K562 (cell line): ENCODE measurements around the gene RBX1. TPM values are rescaled to one million over a fixed set of nuclear protein-coding genes. Genes with fewer than 3 reads are reported as not detected.

ENCODE experiments used
- CCNT2 ChIP-seq: IDR thresholded peaks from 2 replicates; pipeline ENCODE4 v1.6.1; 2011; ENCODE audit warnings: borderline replicate concordance, low read depth, mild to moderate bottlenecking, moderate library complexity, mixed read lengths, low read length; ENCODE audit not compliant: insufficient read length; ENCODE audit errors: extremely low read depth
- DIDO1 ChIP-seq: fragments of 450-650 bp; IDR thresholded peaks from 2 replicates; pipeline ENCODE4 v1.6.1; 2016; ENCODE audit warnings: low read depth, missing biosample characterization, missing genetic modification characterization
- HMG20A ChIP-seq: fragments of 450-650 bp; formaldehyde crosslinking; conservative IDR thresholded peaks from 2 replicates; pipeline ENCODE4 v1.4.0; 2020; ENCODE audit warnings: mild to moderate bottlenecking, mixed read lengths
- MEF2A ChIP-seq: IDR thresholded peaks from 2 replicates; pipeline ENCODE4 v1.6.1; 2011; ENCODE audit warnings: low read depth, mild to moderate bottlenecking, low read length, moderate library complexity; ENCODE audit not compliant: control insufficient read depth
- NCOA2 ChIP-seq, 2 experiments: fragments of 450-650 bp; IDR thresholded peaks; 2 replicates each; pipeline ENCODE4 v1.6.1; 2018; ENCODE audit warnings: mild to moderate bottlenecking in 2 of 2, moderate library complexity in 1 of 2; ENCODE audit not compliant: partially characterized antibody in 2 of 2
- NFIC ChIP-seq: fragments of 450-650 bp; IDR thresholded peaks from 2 replicates; pipeline ENCODE4 v1.6.1; 2017; ENCODE audit warnings: mild to moderate bottlenecking, inconsistent platforms
- NFRKB ChIP-seq: fragments of 450-650 bp; IDR thresholded peaks from 2 replicates; pipeline ENCODE4 v1.6.1; 2016; ENCODE audit warnings: low read depth
- POLR2AphosphoS2 ChIP-seq: IDR thresholded peaks from 2 replicates; pipeline ENCODE4 v1.6.1; 2012; ENCODE audit warnings: low read length, improper control_type of control experiment
- POU5F1 ChIP-seq: fragments of 150-350 bp; IDR thresholded peaks from 2 replicates; pipeline ENCODE4 v1.6.1; 2014; ENCODE audit warnings: borderline replicate concordance, low read length, low read depth, mild to moderate bottlenecking; ENCODE audit not compliant: partially characterized antibody
- STAG1 ChIP-seq: sonication (generic); formaldehyde crosslinking; IDR thresholded peaks from 2 replicates; pipeline ENCODE4 v1.5.0; 2020; ENCODE audit warnings: missing genetic modification reagents, borderline replicate concordance
- U2AF2 ChIP-seq: fragments of 200-400 bp; formaldehyde crosslinking; optimal IDR thresholded peaks from 2 replicates; pipeline ENCODE3; 2017; ENCODE audit warnings: low read depth, mild to moderate bottlenecking, low read length
- ZNF263 ChIP-seq: sonication (generic); formaldehyde crosslinking; IDR thresholded peaks from 2 replicates; pipeline ENCODE4 v1.8.0; 2022; ENCODE audit warnings: mild to moderate bottlenecking, missing genetic modification reagents, borderline replicate concordance
- ZNF408 ChIP-seq: fragments of 250-450 bp; sonication (Bioruptor Pico); IDR thresholded peaks from 2 replicates; pipeline ENCODE4 v1.4.0; 2020; ENCODE audit warnings: low read depth, mild to moderate bottlenecking, moderate library complexity
- ZSCAN32 ChIP-seq: fragments of 450-650 bp; formaldehyde crosslinking; IDR thresholded peaks from 2 replicates; pipeline ENCODE4 v1.4.0; 2020; ENCODE audit warnings: mild to moderate bottlenecking, moderate library complexity
- polyA plus RNA-seq, 8 experiments: library from polyadenylated mRNA; depleted of rRNA in 4 of 8; stranded (reverse) in 5 of 8; unstranded in 3 of 8; fragments of >200 nt; fragmentation: Nextera tagmentation in 2 of 8; fragmentation: Illumina TruSeq in 1 of 8; extraction: Ambion mirVana in 2 of 8; extraction: Trizol in 1 of 8; gene quantifications; 2 replicates each; pipeline versions ENCODE4 v1.2.1 to v1.2.3, GENCODE V29; 2011 to 2014; ENCODE audit warnings: inconsistent platforms in 1 of 8, missing spikeins in 1 of 8
- total RNA-seq, 7 experiments: library from RNA; depleted of rRNA in 6 of 7; stranded (reverse); fragments of >200 nt in 6 of 7; fragmentation: Illumina TruSeq in 2 of 7; extraction: Trizol in 2 of 7; gene quantifications; 2 replicates each; pipeline versions ENCODE4 v1.2.1 to v1.2.3, GENCODE V29; 2011 to 2021; ENCODE audit warnings: low replicate concordance in 1 of 7
- TF ChIP-seq, protein P1 (sequence below): fragments of 250-450 bp; sonication (Bioruptor Pico); IDR thresholded peaks from 2 replicates; pipeline ENCODE4 v1.8.0; 2021; ENCODE audit warnings: borderline replicate concordance, mild to moderate bottlenecking, moderate library complexity; ENCODE audit not compliant: poor library complexity, severe bottlenecking
- TF ChIP-seq, protein P2 (sequence below): fragments of 450-650 bp; conservative IDR thresholded peaks from 2 replicates; pipeline ENCODE4 v1.6.1; 2016; ENCODE audit warnings: missing genetic modification characterization, low read depth, mild to moderate bottlenecking, control low read depth, missing compliant biosample characterization
- TF ChIP-seq, protein P3 (sequence below): fragments of 250-450 bp; sonication (Bioruptor Pico); IDR thresholded peaks from 2 replicates; pipeline ENCODE4 v1.8.0; 2022; ENCODE audit warnings: inconsistent platforms, mild to moderate bottlenecking, moderate library complexity, borderline replicate concordance
- TF ChIP-seq, protein P4 (sequence below): fragments of 200-800 bp; sonication (Bioruptor generic); IDR thresholded peaks from 2 replicates; pipeline ENCODE4 v1.6.1; 2017; ENCODE audit warnings: missing genetic modification characterization, missing compliant biosample characterization
- TF ChIP-seq, protein P5 (sequence below), 2 experiments: fragments of 450-650 bp; IDR thresholded peaks; 2 replicates each; pipeline ENCODE4 v1.6.1; 2016

Gene RBX1
- total and polyA plus RNA-seq, 9 of the 15 experiments (the other 6 are each of a cell fraction or from before 2014, with no cell fraction given), result 44.0 to 259 (median 67.9) TPM

DNA sequence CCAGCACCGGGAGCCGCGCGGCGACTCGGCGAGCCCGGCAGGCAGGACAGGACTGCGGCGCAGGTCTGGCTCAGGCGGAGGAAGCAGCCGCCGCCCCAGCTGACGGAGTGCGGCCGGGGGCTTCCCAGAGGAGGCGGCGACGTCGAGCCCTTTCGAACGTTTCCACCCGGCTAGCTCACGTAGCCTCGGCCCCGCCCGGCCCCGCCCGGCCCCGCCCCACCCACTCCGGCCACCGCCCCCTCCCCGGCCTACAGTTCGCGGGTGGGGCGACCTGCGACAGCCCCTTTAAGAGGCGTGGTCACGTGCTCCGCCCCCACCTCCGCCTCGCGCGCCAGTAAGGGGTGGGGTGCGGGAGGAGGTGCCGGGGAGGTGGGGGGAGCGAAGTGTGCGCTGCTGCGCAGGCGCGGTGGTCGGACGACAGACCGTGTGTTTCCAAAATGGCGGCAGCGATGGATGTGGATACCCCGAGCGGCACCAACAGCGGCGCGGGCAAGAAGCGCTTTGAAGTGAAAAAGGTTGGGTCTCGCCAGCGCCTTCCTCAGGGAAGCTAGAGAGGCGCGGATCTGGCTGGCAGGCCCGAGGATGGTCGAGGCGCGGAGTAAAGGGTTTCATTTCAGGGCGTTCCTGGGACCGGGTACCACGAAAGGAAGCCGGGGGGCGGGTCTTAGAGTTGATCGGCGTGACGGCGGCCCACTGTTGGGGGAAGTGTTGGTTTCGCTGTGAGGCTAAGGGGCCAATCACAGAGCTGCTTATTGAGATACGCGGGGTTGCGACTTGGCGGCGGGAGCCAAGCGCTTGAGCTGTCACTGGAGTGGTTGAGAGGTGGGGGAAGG lies at the start of gene RBX1 (continued):
- TF ChIP-seq NCOA2 (IDR thresholded peaks at IDR 0.05; ENCODE audit: partially characterized antibody in 2 of 2) (no peak), ZNF408 (CRISPR knock-in tag) (no peak), U2AF2 (no peak), POLR2AphosphoS2 (no peak), NFRKB (peak; percentile 79), CCNT2 (no peak), ZNF263 (CRISPR knock-in tag) (no peak), ZSCAN32 (CRISPR knock-in tag) (no peak), HMG20A (no peak), MEF2A (no peak), NFIC (no peak; the same call in 1 of the 2 replicates), STAG1 (CRISPR knock-in tag) (no peak), DIDO1 (tag) (peak; percentile 59; the same call in 1 of the 2 replicates), POU5F1 (no peak)
- TF ChIP-seq, protein P1, sequence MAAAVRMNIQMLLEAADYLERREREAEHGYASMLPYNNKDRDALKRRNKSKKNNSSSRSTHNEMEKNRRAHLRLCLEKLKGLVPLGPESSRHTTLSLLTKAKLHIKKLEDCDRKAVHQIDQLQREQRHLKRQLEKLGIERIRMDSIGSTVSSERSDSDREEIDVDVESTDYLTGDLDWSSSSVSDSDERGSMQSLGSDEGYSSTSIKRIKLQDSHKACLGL, result no peak
- TF ChIP-seq, protein P2, sequence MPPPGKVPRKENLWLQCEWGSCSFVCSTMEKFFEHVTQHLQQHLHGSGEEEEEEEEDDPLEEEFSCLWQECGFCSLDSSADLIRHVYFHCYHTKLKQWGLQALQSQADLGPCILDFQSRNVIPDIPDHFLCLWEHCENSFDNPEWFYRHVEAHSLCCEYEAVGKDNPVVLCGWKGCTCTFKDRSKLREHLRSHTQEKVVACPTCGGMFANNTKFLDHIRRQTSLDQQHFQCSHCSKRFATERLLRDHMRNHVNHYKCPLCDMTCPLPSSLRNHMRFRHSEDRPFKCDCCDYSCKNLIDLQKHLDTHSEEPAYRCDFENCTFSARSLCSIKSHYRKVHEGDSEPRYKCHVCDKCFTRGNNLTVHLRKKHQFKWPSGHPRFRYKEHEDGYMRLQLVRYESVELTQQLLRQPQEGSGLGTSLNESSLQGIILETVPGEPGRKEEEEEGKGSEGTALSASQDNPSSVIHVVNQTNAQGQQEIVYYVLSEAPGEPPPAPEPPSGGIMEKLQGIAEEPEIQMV (tag), result no peak
- TF ChIP-seq, protein P3, sequence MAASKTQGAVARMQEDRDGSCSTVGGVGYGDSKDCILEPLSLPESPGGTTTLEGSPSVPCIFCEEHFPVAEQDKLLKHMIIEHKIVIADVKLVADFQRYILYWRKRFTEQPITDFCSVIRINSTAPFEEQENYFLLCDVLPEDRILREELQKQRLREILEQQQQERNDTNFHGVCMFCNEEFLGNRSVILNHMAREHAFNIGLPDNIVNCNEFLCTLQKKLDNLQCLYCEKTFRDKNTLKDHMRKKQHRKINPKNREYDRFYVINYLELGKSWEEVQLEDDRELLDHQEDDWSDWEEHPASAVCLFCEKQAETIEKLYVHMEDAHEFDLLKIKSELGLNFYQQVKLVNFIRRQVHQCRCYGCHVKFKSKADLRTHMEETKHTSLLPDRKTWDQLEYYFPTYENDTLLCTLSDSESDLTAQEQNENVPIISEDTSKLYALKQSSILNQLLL (CRISPR knock-in tag), result no peak
- TF ChIP-seq, protein P4, sequence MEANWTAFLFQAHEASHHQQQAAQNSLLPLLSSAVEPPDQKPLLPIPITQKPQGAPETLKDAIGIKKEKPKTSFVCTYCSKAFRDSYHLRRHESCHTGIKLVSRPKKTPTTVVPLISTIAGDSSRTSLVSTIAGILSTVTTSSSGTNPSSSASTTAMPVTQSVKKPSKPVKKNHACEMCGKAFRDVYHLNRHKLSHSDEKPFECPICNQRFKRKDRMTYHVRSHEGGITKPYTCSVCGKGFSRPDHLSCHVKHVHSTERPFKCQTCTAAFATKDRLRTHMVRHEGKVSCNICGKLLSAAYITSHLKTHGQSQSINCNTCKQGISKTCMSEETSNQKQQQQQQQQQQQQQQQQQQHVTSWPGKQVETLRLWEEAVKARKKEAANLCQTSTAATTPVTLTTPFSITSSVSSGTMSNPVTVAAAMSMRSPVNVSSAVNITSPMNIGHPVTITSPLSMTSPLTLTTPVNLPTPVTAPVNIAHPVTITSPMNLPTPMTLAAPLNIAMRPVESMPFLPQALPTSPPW (CRISPR knock-in tag), result peak; percentile 97
- TF ChIP-seq, protein P5, sequence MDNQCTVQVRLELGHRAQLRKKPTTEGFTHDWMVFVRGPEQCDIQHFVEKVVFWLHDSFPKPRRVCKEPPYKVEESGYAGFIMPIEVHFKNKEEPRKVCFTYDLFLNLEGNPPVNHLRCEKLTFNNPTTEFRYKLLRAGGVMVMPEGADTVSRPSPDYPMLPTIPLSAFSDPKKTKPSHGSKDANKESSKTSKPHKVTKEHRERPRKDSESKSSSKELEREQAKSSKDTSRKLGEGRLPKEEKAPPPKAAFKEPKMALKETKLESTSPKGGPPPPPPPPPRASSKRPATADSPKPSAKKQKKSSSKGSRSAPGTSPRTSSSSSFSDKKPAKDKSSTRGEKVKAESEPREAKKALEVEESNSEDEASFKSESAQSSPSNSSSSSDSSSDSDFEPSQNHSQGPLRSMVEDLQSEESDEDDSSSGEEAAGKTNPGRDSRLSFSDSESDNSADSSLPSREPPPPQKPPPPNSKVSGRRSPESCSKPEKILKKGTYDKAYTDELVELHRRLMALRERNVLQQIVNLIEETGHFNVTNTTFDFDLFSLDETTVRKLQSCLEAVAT (IDR thresholded peaks at IDR 0.05), result peak in 1 of 2 experiments; percentile 47; a peak in 1 of 4 replicates
